ENCODE measurements around the gene AQP5. TPM values are rescaled to one million over a fixed set of nuclear protein-coding genes. Genes with fewer than 3 reads are reported as not detected.

The AQP5 gene
- polyA plus RNA-seq, 1 donor = 1.2 TPM

GRCh38 chr12:49950273-49951251 is 11.1 kb upstream of the AQP5 start, which contains the start of gene AQP2:
AQP2 (plus strand) TSS chr12:49950737; CDS start chr12:49950831, 94 bp downstream.
- no peak for DNase-seq

GRCh38 chr12:49951411-49952240 is 10.0 kb upstream of the AQP5 start:
- no peak for DNase-seq

- DNase-seq = no peak
Observed at GRCh38 chr12:49952391-49953055, 9.1 kb upstream of the AQP5 start.

- no peak for DNase-seq
Observed at GRCh38 chr12:49953151-49953550, 8.5 kb upstream of the AQP5 start.

GRCh38 chr12:49953961-49954846 is 7.5 kb upstream of the AQP5 start:
- DNase-seq = peak; percentile 43

- no peak for DNase-seq
Observed at GRCh38 chr12:49954863-49955830, 6.5 kb upstream of the AQP5 start.

GRCh38 chr12:49955899-49956662 is 5.6 kb upstream of the AQP5 start:
- no peak for DNase-seq

- no peak for DNase-seq
Observed at GRCh38 chr12:49956663-49957569, 4.8 kb upstream of the AQP5 start.

GRCh38 chr12:49957570-49957967 is 4.1 kb upstream of the AQP5 start:
- DNase-seq = no peak

GRCh38 chr12:49959685-49960473 is 1.8 kb upstream of the AQP5 start:
- DNase-seq = no peak

- DNase-seq = no peak
Observed at GRCh38 chr12:49960474-49961110, 1.1 kb upstream of the AQP5 start.

GRCh38 chr12:49961993-49962764 is 507 bp downstream of the AQP5 start:
- DNase-seq = no peak

GRCh38 chr12:49962861-49963765 is 1.4 kb downstream of the AQP5 start:
- no peak for DNase-seq

- DNase-seq = no peak
Observed at GRCh38 chr12:49963976-49964815, 2.5 kb downstream of the AQP5 start.
